HCT116 (cell line): ENCODE results near the gene GALC. TPM values are rescaled to one million over a fixed set of nuclear protein-coding genes. Genes with fewer than 3 reads are reported as not detected.

Experiments used
- ATAC-seq: fragments of 200-7000 bp; cut with Tn5 transposase; 2 replicates; pipeline ENCODE4 v1.9.1; 2020; ENCODE audit warnings: mild to moderate bottlenecking, moderate library complexity
- BruUV-seq: library from RNA; stranded (reverse); fragments of 400-500 nt; replicated peaks from 2 replicates; lab custom pipeline; 2021; lab: Mats Ljungman, UMichigan
- CTCF ChIA-PET: fragments of 300-600 bp; sonication (Branson Sonifier 250); formaldehyde crosslinking; loops from one replicate; lab custom pipeline; 2021; ENCODE audit warnings: antibody characterized with exemption; lab: Charles Lee
- POLR2A ChIA-PET: fragments of 300-600, 350-600 bp; sonication (Branson Sonifier 250); formaldehyde crosslinking; loops from one replicate; lab custom pipeline; 2021; ENCODE audit warnings: antibody characterized with exemption; lab: Charles Lee
- RAD21 ChIA-PET, 2 experiments: fragments of 300-600 bp; sonication (Branson Sonifier 250); formaldehyde crosslinking; loops; one replicate each; lab custom pipeline; 2023; ENCODE audit warnings: low total read pairs in 2 of 2; ENCODE audit not compliant: uncharacterized antibody in 2 of 2, unreplicated experiment in 2 of 2, low non-redundant PET in 1 of 2; lab: Charles Lee
- DNase-seq: peaks from one replicate; pipeline ENCODE4 v3.0.0-alpha.2; 2010; ENCODE audit warnings: low read depth, low spot score
- H2AFZ ChIP-seq: fragments of 200-600 bp; shearing (Covaris generic), sonication (generic); 2 replicates; pipeline ENCODE4 v1.6.1; 2017; ENCODE audit warnings: low read depth, mixed run types, mixed read lengths, antibody characterized with exemption, low read length; ENCODE audit not compliant: poor library complexity, severe bottlenecking
- H3K27ac ChIP-seq: 2 replicates; pipeline ENCODE4 v1.5.1; 2012; ENCODE audit warnings: low read depth, low read length
- H3K27me3 ChIP-seq: fragments of 200-600 bp; sonication (generic); 2 replicates; pipeline ENCODE4 v1.6.1; 2016; ENCODE audit warnings: mixed run types, low read length, mixed read lengths; ENCODE audit not compliant: insufficient read depth
- H3K36me3 ChIP-seq, 2 experiments: fragments of 200-500 bp in 1 of 2; fragments of 200-600 bp in 1 of 2; sonication (Bioruptor generic) in 1 of 2; sonication (generic) in 1 of 2; 2 replicates each; pipeline versions ENCODE4 v1.5.1 to v1.6.1; 2014 to 2016; ENCODE audit warnings: low read length in 2 of 2, inconsistent platforms in 1 of 2, mixed read lengths in 1 of 2, mixed run types in 1 of 2; ENCODE audit not compliant: insufficient read depth in 2 of 2, control insufficient read depth in 1 of 2
- H3K4me1 ChIP-seq, 2 experiments: fragments of 200-600 bp in 1 of 2; sonication (generic) in 1 of 2; 2 replicates each; pipeline versions ENCODE4 v1.5.1 to v1.6.1; 2012 to 2017; ENCODE audit warnings: low read length in 2 of 2, inconsistent platforms in 1 of 2, mild to moderate bottlenecking in 1 of 2, mixed read lengths in 1 of 2, mixed run types in 1 of 2, moderate library complexity in 1 of 2; ENCODE audit not compliant: insufficient read depth in 2 of 2, control insufficient read depth in 1 of 2
- H3K4me2 ChIP-seq: fragments of 200-600 bp; sonication (generic); 2 replicates; pipeline ENCODE4 v1.6.1; 2017; ENCODE audit warnings: mixed run types, low read length, mixed read lengths
- H3K4me3 ChIP-seq, 2 experiments: fragments of 200-600 bp in 1 of 2; sonication (generic) in 1 of 2; replicated peaks in 1 of 2; 2 replicates each; pipeline ENCODE4 v1.5.1; 2011 to 2016; ENCODE audit warnings: low read length in 2 of 2, control low read depth in 1 of 2, low read depth in 1 of 2, mild to moderate bottlenecking in 1 of 2, mixed read lengths in 1 of 2, mixed run types in 1 of 2
- H3K79me2 ChIP-seq: fragments of 200-600 bp; sonication (generic); 2 replicates; pipeline ENCODE4 v1.6.1; 2017; ENCODE audit warnings: mild to moderate bottlenecking, mixed run types, low read length, moderate library complexity, mixed read lengths; ENCODE audit not compliant: insufficient read depth
- H3K9ac ChIP-seq: fragments of 200-600 bp; sonication (generic); 2 replicates; pipeline ENCODE4 v1.6.1; 2016; ENCODE audit warnings: low read length, mixed read lengths
- H3K9me2 ChIP-seq: fragments of 200-600 bp; sonication (generic), shearing (Covaris generic); 2 replicates; pipeline ENCODE4 v1.6.1; 2017; ENCODE audit warnings: mixed run types, mild to moderate bottlenecking, moderate library complexity; ENCODE audit not compliant: insufficient read depth
- H3K9me3 ChIP-seq, 2 experiments: fragments of 200-500 bp in 1 of 2; fragments of 200-600 bp in 1 of 2; sonication (Bioruptor generic) in 1 of 2; sonication (generic) in 1 of 2; 2 replicates each; pipeline ENCODE4 v1.6.1; 2014 to 2017; ENCODE audit warnings: low read length in 2 of 2, mixed read lengths in 2 of 2, inconsistent platforms in 1 of 2, low read depth in 1 of 2, mild to moderate bottlenecking in 1 of 2, mixed run types in 1 of 2, moderate library complexity in 1 of 2; ENCODE audit not compliant: control insufficient read depth in 1 of 2, insufficient read depth in 1 of 2
- H4K20me1 ChIP-seq: fragments of 200-600 bp; sonication (generic), shearing (Covaris generic); 2 replicates; pipeline ENCODE4 v1.6.1; 2017; ENCODE audit warnings: mixed run types, mild to moderate bottlenecking, moderate library complexity; ENCODE audit not compliant: insufficient read depth
- CEBPB ChIP-seq: IDR thresholded peaks from 2 replicates; pipeline ENCODE4 v1.6.1; 2012; ENCODE audit warnings: low read depth
- EGR1 ChIP-seq: IDR thresholded peaks from 2 replicates; pipeline ENCODE4 v1.6.1; 2012; ENCODE audit warnings: low read depth
- ELF1 ChIP-seq: IDR thresholded peaks from 2 replicates; pipeline ENCODE4 v1.6.1; 2012; ENCODE audit warnings: low read depth, borderline replicate concordance
- EZH2 ChIP-seq: fragments of 200-600 bp; sonication (generic); IDR thresholded peaks from 2 replicates; pipeline ENCODE4 v1.6.1; 2017; ENCODE audit warnings: antibody characterized with exemption, mixed run types
- EZH2phosphoT487 ChIP-seq: fragments of 200-600 bp; IDR thresholded peaks from 2 replicates; pipeline ENCODE4 v1.6.1; 2018; ENCODE audit warnings: antibody characterized with exemption, borderline replicate concordance
- POLR2A ChIP-seq: IDR thresholded peaks from 2 replicates; pipeline ENCODE4 v1.7.0; 2011; ENCODE audit warnings: borderline replicate concordance; ENCODE audit not compliant: insufficient read depth, insufficient read length; ENCODE audit errors: extremely low read depth
- POLR2AphosphoS5 ChIP-seq: IDR thresholded peaks from 2 replicates; pipeline ENCODE4 v1.6.1; 2011; ENCODE audit warnings: mild to moderate bottlenecking, low read depth, low read length, moderate library complexity
- RAD21 ChIP-seq: IDR thresholded peaks from 2 replicates; pipeline ENCODE4 v1.6.1; 2012; ENCODE audit warnings: low read depth, mild to moderate bottlenecking
- SIN3A ChIP-seq: IDR thresholded peaks from 2 replicates; pipeline ENCODE4 v1.6.1; 2012; ENCODE audit warnings: low read depth
- SRF ChIP-seq: IDR thresholded peaks from 2 replicates; pipeline ENCODE4 v1.6.1; 2012; ENCODE audit warnings: low read depth
- TCF7L2 ChIP-seq: IDR thresholded peaks from 2 replicates; pipeline ENCODE4 v1.7.0; 2011; ENCODE audit warnings: borderline replicate concordance, inconsistent platforms; ENCODE audit not compliant: insufficient read depth, insufficient read length; ENCODE audit errors: extremely low read depth
- YY1 ChIP-seq: IDR thresholded peaks from 2 replicates; pipeline ENCODE4 v1.6.1; 2011; ENCODE audit warnings: low read length, low read depth, moderate library complexity, mild to moderate bottlenecking; ENCODE audit not compliant: insufficient replicate concordance; ENCODE audit errors: extremely low read depth
- intact Hi-C: fragments of 100-400 bp; cut with micrococcal nuclease; formaldehyde crosslinking; loops from 2 replicates; pipeline ENCODE4 v1.10.0; 2022
- total RNA-seq: library from RNA; stranded (reverse); gene quantifications from one replicate; pipeline ENCODE4 v1.2.1, GENCODE V29; 2021; ENCODE audit not compliant: unreplicated experiment
- TF ChIP-seq, protein P1 (sequence below): IDR thresholded peaks from 2 replicates; pipeline ENCODE4 v1.6.1; 2011; ENCODE audit warnings: mild to moderate bottlenecking, low read length, moderate library complexity; ENCODE audit not compliant: insufficient replicate concordance; ENCODE audit errors: extremely low read depth
- TF ChIP-seq, protein P2 (sequence below): IDR thresholded peaks from 2 replicates; pipeline ENCODE4 v1.6.1; 2012

The GALC gene
- total RNA-seq, 1 experiment from 2014 or later: 0.59 TPM

DNA sequence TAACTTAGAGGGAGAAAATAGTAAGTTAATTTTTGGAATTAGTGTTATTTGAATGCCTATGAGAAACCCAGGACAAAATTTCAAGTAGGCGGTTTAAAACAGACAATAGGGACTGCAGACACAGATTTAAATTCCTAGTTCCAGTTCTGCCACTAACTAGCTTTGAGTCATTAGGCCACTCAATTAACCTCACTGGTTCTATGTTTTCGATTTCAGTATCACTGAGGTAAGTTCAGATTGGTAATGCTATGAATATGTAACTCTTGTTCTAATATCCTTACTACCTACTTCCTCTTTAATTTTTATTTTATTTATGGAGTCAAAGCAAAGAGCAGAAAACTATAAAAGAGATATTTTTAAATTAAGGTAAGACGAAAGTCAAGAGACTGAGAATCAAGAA, 52.6 kb downstream of the GALC start:
- Histone ChIP-seq H3K9ac (no peak overlapping the region), H3K4me3 (no peak overlapping the region), H3K27me3 (no peaks in the 10 kb centered on the region), H3K36me3 (no peaks in the 10 kb centered on the region), H3K4me1 (no peaks in the 10 kb centered on the region), H3K79me2 (no peaks in the 10 kb centered on the region), H2AFZ (no peak overlapping the region), H3K9me3 (no peaks in the 10 kb centered on the region), H3K9me2 (no peaks in the 10 kb centered on the region)
- POLR2A ChIA-PET: no interaction called here
- BruUV-seq: no TSS peak
- intact Hi-C loops: loop anchor here (10.0 kb wide), 3 partner anchors 944 to 1954 kb away; no protein-coding TSS in a partner anchor
- no peak for ATAC-seq
- TF ChIP-seq EZH2 (no peak), SIN3A (no peak), YY1 (no peak), RAD21 (no peak), ELF1 (no peak), SRF (no peak), POLR2A (no peak), POLR2AphosphoS5 (no peak), EZH2phosphoT487 (no peak), CEBPB (no peak), TCF7L2 (no peak), EGR1 (no peak)
- TF ChIP-seq, protein P1, sequence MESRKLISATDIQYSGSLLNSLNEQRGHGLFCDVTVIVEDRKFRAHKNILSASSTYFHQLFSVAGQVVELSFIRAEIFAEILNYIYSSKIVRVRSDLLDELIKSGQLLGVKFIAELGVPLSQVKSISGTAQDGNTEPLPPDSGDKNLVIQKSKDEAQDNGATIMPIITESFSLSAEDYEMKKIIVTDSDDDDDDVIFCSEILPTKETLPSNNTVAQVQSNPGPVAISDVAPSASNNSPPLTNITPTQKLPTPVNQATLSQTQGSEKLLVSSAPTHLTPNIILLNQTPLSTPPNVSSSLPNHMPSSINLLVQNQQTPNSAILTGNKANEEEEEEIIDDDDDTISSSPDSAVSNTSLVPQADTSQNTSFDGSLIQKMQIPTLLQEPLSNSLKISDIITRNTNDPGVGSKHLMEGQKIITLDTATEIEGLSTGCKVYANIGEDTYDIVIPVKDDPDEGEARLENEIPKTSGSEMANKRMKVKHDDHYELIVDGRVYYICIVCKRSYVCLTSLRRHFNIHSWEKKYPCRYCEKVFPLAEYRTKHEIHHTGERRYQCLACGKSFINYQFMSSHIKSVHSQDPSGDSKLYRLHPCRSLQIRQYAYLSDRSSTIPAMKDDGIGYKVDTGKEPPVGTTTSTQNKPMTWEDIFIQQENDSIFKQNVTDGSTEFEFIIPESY: no peak
- TF ChIP-seq, protein P2, sequence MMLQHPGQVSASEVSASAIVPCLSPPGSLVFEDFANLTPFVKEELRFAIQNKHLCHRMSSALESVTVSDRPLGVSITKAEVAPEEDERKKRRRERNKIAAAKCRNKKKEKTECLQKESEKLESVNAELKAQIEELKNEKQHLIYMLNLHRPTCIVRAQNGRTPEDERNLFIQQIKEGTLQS: no peak
- TF ChIP-seq, all 23 proteins: peak for 0
- Histone ChIP-seq H3K4me2 (no peak overlapping the region), H3K27ac (no peak overlapping the region), H4K20me1 (no peaks in the 10 kb centered on the region)
- CTCF ChIA-PET: no interaction called here
- no peak for DNase-seq
- RAD21 ChIA-PET: no interaction called here
